H1 (cell line): ENCODE measurements around the gene SLC25A45. TPM values are rescaled to one million over a fixed set of nuclear protein-coding genes. Genes with fewer than 3 reads are reported as not detected.

ENCODE experiments used
- CHD2 ChIP-seq: IDR thresholded peaks from 2 replicates; pipeline ENCODE4 v1.6.1; 2012; ENCODE audit warnings: low read length, improper control_type of control experiment
- EGR1 ChIP-seq: IDR thresholded peaks from 2 replicates; pipeline ENCODE4 v1.6.1; 2011; ENCODE audit warnings: low read depth, low read length, borderline replicate concordance
- NRF1 ChIP-seq: IDR thresholded peaks from 2 replicates; pipeline ENCODE4 v1.6.1; 2011; ENCODE audit warnings: mild to moderate bottlenecking, low read depth, low read length, improper control_type of control experiment
- RAD21 ChIP-seq, 2 experiments: IDR thresholded peaks in 1 of 2; conservative IDR thresholded peaks in 1 of 2; 2 replicates each; pipeline ENCODE4 v1.6.1; 2011; ENCODE audit warnings: low read depth in 2 of 2, low read length in 2 of 2, improper control_type of control experiment in 1 of 2, inconsistent platforms in 1 of 2, mild to moderate bottlenecking in 1 of 2, moderate library complexity in 1 of 2
- RNF2 ChIP-seq: fragments of 200-900, 300-1000 bp; sonication (generic); IDR thresholded peaks from 2 replicates; pipeline ENCODE4 v1.7.1; 2016; ENCODE audit warnings: borderline replicate concordance, low read depth, mild to moderate bottlenecking, antibody characterized with exemption, low read length; ENCODE audit not compliant: poor library complexity, severe bottlenecking; ENCODE audit errors: missing control alignments
- YY1 ChIP-seq: IDR thresholded peaks from 2 replicates; pipeline ENCODE4 v1.6.1; 2011; ENCODE audit warnings: low read depth, mild to moderate bottlenecking, low read length
- polyA plus RNA-seq, 7 experiments: library from polyadenylated mRNA; depleted of rRNA in 3 of 7; stranded (reverse) in 5 of 7; unstranded in 2 of 7; fragments of >200 nt in 5 of 7; fragments of 200-250 nt in 2 of 7; gene quantifications; 1 replicate in 5 of 7; 2 replicates in 1 of 7; 4 replicates in 1 of 7; pipeline versions ENCODE4 v1.2.1 to v1.2.3, GENCODE V29; 2011 to 2013; ENCODE audit warnings: missing spikeins in 2 of 7, mixed read lengths in 2 of 7
- total RNA-seq: library from RNA; stranded (reverse); fragmentation: NEBNext Ultra II Directional; extraction: Animal tissue kit (Norgen Biotek cat#: 25700); gene quantifications from 2 replicates; pipeline ENCODE4 v1.2.1, GENCODE V29; 2021
- TF ChIP-seq, protein P1 (sequence below): fragments of 300-600 bp; sonication (generic); IDR thresholded peaks from 2 replicates; pipeline ENCODE4 v1.7.1; 2012; ENCODE audit warnings: low read length, moderate library complexity, mild to moderate bottlenecking, inconsistent platforms; ENCODE audit not compliant: insufficient replicate concordance
- TF ChIP-seq, protein P2 (sequence below): IDR thresholded peaks from 2 replicates; pipeline ENCODE4 v1.6.1; 2012; ENCODE audit warnings: inconsistent platforms

Gene SLC25A45
- total and polyA plus RNA-seq, 2 of the 8 experiments (the other 6 are each of a cell fraction or from before 2014, with no cell fraction given), result 0.54 to 0.59 TPM

DNA sequence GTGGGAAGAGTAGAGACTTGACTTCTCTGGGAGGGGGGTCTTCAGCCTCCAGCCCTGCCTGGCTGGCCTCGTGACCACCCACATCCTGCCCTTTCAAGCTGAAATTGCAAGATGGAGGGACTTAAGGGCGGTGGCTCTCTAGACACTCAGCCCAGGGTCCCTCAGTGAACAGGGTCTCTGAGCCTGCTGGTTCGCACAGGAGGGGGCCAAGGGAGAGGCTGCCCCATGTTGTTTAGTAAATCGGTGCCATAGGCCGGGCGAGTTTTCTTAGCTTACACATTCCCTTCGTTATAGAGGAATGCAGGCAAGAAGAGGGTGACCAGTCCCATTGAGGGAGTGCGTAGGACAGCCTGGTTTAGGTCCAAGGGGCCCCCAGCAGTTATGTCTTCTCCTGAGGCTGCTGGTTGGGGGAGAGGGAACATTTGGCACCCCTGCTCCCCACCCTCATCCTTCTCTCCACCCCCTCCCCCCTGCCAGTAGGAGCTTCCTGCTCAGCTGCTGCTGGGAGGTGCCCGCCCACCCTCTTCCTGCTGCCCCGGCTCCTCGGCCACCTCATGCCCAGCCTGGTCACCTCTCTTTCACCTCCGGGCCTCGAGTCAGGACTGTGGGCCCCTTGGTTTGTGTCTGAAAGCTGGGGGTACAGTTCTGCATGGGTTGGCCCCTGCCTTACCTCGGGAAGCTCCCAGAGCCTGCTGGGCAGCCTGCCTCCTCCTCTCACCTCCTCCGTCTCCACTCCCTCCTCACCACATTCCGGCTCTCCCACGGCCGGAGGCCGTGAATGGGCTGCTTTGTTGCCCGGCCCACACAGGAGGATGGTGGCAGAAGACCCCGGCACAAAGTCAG, 7.9 kb upstream of the SLC25A45 start (continued):
- TF ChIP-seq, protein P1, sequence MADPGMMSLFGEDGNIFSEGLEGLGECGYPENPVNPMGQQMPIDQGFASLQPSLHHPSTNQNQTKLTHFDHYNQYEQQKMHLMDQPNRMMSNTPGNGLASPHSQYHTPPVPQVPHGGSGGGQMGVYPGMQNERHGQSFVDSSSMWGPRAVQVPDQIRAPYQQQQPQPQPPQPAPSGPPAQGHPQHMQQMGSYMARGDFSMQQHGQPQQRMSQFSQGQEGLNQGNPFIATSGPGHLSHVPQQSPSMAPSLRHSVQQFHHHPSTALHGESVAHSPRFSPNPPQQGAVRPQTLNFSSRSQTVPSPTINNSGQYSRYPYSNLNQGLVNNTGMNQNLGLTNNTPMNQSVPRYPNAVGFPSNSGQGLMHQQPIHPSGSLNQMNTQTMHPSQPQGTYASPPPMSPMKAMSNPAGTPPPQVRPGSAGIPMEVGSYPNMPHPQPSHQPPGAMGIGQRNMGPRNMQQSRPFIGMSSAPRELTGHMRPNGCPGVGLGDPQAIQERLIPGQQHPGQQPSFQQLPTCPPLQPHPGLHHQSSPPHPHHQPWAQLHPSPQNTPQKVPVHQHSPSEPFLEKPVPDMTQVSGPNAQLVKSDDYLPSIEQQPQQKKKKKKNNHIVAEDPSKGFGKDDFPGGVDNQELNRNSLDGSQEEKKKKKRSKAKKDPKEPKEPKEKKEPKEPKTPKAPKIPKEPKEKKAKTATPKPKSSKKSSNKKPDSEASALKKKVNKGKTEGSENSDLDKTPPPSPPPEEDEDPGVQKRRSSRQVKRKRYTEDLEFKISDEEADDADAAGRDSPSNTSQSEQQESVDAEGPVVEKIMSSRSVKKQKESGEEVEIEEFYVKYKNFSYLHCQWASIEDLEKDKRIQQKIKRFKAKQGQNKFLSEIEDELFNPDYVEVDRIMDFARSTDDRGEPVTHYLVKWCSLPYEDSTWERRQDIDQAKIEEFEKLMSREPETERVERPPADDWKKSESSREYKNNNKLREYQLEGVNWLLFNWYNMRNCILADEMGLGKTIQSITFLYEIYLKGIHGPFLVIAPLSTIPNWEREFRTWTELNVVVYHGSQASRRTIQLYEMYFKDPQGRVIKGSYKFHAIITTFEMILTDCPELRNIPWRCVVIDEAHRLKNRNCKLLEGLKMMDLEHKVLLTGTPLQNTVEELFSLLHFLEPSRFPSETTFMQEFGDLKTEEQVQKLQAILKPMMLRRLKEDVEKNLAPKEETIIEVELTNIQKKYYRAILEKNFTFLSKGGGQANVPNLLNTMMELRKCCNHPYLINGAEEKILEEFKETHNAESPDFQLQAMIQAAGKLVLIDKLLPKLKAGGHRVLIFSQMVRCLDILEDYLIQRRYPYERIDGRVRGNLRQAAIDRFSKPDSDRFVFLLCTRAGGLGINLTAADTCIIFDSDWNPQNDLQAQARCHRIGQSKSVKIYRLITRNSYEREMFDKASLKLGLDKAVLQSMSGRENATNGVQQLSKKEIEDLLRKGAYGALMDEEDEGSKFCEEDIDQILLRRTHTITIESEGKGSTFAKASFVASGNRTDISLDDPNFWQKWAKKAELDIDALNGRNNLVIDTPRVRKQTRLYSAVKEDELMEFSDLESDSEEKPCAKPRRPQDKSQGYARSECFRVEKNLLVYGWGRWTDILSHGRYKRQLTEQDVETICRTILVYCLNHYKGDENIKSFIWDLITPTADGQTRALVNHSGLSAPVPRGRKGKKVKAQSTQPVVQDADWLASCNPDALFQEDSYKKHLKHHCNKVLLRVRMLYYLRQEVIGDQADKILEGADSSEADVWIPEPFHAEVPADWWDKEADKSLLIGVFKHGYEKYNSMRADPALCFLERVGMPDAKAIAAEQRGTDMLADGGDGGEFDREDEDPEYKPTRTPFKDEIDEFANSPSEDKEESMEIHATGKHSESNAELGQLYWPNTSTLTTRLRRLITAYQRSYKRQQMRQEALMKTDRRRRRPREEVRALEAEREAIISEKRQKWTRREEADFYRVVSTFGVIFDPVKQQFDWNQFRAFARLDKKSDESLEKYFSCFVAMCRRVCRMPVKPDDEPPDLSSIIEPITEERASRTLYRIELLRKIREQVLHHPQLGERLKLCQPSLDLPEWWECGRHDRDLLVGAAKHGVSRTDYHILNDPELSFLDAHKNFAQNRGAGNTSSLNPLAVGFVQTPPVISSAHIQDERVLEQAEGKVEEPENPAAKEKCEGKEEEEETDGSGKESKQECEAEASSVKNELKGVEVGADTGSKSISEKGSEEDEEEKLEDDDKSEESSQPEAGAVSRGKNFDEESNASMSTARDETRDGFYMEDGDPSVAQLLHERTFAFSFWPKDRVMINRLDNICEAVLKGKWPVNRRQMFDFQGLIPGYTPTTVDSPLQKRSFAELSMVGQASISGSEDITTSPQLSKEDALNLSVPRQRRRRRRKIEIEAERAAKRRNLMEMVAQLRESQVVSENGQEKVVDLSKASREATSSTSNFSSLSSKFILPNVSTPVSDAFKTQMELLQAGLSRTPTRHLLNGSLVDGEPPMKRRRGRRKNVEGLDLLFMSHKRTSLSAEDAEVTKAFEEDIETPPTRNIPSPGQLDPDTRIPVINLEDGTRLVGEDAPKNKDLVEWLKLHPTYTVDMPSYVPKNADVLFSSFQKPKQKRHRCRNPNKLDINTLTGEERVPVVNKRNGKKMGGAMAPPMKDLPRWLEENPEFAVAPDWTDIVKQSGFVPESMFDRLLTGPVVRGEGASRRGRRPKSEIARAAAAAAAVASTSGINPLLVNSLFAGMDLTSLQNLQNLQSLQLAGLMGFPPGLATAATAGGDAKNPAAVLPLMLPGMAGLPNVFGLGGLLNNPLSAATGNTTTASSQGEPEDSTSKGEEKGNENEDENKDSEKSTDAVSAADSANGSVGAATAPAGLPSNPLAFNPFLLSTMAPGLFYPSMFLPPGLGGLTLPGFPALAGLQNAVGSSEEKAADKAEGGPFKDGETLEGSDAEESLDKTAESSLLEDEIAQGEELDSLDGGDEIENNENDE, result no peak
- TF ChIP-seq, protein P2, sequence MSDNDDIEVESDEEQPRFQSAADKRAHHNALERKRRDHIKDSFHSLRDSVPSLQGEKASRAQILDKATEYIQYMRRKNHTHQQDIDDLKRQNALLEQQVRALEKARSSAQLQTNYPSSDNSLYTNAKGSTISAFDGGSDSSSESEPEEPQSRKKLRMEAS, result no peak
- TF ChIP-seq CHD2, result no peak
- TF ChIP-seq RAD21 (IDR thresholded peaks at IDR 0.05 in 1 of 2, conservative IDR thresholded peaks at IDR 0.05 in 1 of 2; ENCODE audit: low read depth in 2 of 2, low read length in 2 of 2), result no peak
- TF ChIP-seq NRF1, result no peak
- TF ChIP-seq YY1, result no peak
- no peak for TF ChIP-seq EGR1
- no peak for TF ChIP-seq RNF2
